Naive thymus-derived CD4-positive, alpha-beta T cell (primary cell): ENCODE results near the gene BTC. TPM values are rescaled to one million over a fixed set of nuclear protein-coding genes. Genes with fewer than 3 reads are reported as not detected.
A peak's percentile ranks its signal among the peaks of the same experiment; 100 is the strongest.
"Not testable (repeated sequence)": the region's sequence is repeated elsewhere in the genome, so short reads cannot be mapped to it uniquely, and the experiment has no call there.

Source experiments
- ATAC-seq: fragments of 150-1000 bp; cut with Tn5 transposase; 2 replicates; pipeline ENCODE4 v1.10.0; 2021; ENCODE audit warnings: mild to moderate bottlenecking, moderate library complexity
- CTCF ChIA-PET: fragments of 350-600 bp; sonication (Branson Sonifier 250); formaldehyde crosslinking; loops from one replicate; lab custom pipeline; 2021; ENCODE audit warnings: antibody characterized with exemption; lab: Charles Lee
- POLR2A ChIA-PET: fragments of 350-600 bp; sonication (Branson Sonifier 250); formaldehyde crosslinking; loops from one replicate; lab custom pipeline; 2021; ENCODE audit warnings: antibody characterized with exemption, inconsistent platforms; lab: Charles Lee
- DNase-seq, 9 donors: peaks; one replicate each; pipeline versions ENCODE4 v3.0.0 to v3.0.0-alpha.2; 2020 to 2022; ENCODE audit warnings: mixed read lengths in 1 of 9
- H3K27ac ChIP-seq: one replicate; pipeline ENCODE4 v1.7.0; 2013; ENCODE audit warnings: mild to moderate bottlenecking, low read depth, low read length, moderate library complexity
- H3K27me3 ChIP-seq, 2 donors: one replicate each; pipeline ENCODE4 v1.7.0; 2013; ENCODE audit warnings: low read length in 2 of 2, mild to moderate bottlenecking in 2 of 2, moderate library complexity in 2 of 2; ENCODE audit not compliant: control insufficient read depth in 2 of 2, insufficient read depth in 2 of 2
- H3K36me3 ChIP-seq, 3 experiments: 1 replicate in 2 of 3; 2 replicates in 1 of 3; pipeline ENCODE4 v1.7.0; 2013; ENCODE audit warnings: low read length in 3 of 3, mild to moderate bottlenecking in 3 of 3, moderate library complexity in 1 of 3; ENCODE audit not compliant: insufficient read depth in 3 of 3, control insufficient read depth in 2 of 3
- H3K4me1 ChIP-seq, 2 donors: one replicate each; pipeline ENCODE4 v1.7.0; 2013; ENCODE audit warnings: low read length in 2 of 2, mild to moderate bottlenecking in 2 of 2, moderate library complexity in 1 of 2; ENCODE audit not compliant: control insufficient read depth in 2 of 2, insufficient read depth in 2 of 2
- H3K4me3 ChIP-seq: 2 replicates; pipeline ENCODE4 v1.7.0; 2013; ENCODE audit warnings: mild to moderate bottlenecking, low read length
- H3K9me3 ChIP-seq, 3 experiments: 1 replicate in 2 of 3; 2 replicates in 1 of 3; pipeline ENCODE4 v1.7.0; 2013; ENCODE audit warnings: low read length in 3 of 3; ENCODE audit not compliant: control insufficient read depth in 2 of 3
- H3K27ac Mint-ChIP-seq, 9 donors: one replicate each; pipeline ENCODE4 v1.8.0; 2020 to 2022; ENCODE audit warnings: mixed read lengths in 9 of 9, mild to moderate bottlenecking in 8 of 9, moderate library complexity in 5 of 9, inconsistent platforms in 2 of 9
- H3K27me3 Mint-ChIP-seq, 5 donors: one replicate each; pipeline ENCODE4 v1.8.0; 2021 to 2022; ENCODE audit warnings: mixed read lengths in 5 of 5, mild to moderate bottlenecking in 1 of 5
- H3K36me3 Mint-ChIP-seq, 5 donors: one replicate each; pipeline ENCODE4 v1.8.0; 2020 to 2022; ENCODE audit warnings: mixed read lengths in 5 of 5, mild to moderate bottlenecking in 3 of 5, inconsistent platforms in 1 of 5
- H3K4me1 Mint-ChIP-seq, 7 donors: one replicate each; pipeline ENCODE4 v1.8.0; 2020 to 2022; ENCODE audit warnings: mixed read lengths in 7 of 7, mild to moderate bottlenecking in 3 of 7, inconsistent platforms in 1 of 7
- H3K4me3 Mint-ChIP-seq, 10 donors: one replicate each; pipeline ENCODE4 v1.8.0; 2020 to 2022; ENCODE audit warnings: mild to moderate bottlenecking in 10 of 10, mixed read lengths in 10 of 10, moderate library complexity in 6 of 10, inconsistent platforms in 2 of 10
- H3K9me3 Mint-ChIP-seq, 11 donors: one replicate each; pipeline ENCODE4 v1.8.0; 2020 to 2022; ENCODE audit warnings: mixed read lengths in 11 of 11, mild to moderate bottlenecking in 4 of 11, inconsistent platforms in 1 of 11, moderate library complexity in 1 of 11
- intact Hi-C, 2 donors: fragments of 100-400 bp; cut with micrococcal nuclease; formaldehyde crosslinking; loops; one replicate each; pipeline ENCODE4 v1.15.1; 2023
- polyA plus RNA-seq, 2 donors: library from polyadenylated mRNA; unstranded; fragments of 300-500 nt; fragmentation: Illumina TruSeq; gene quantifications; one replicate each; pipeline ENCODE4 v1.2.3, GENCODE V29; 2021
- total RNA-seq, 6 experiments: library from RNA in 5 of 6; stranded (reverse) in 5 of 6; gene quantifications; 1 replicate in 5 of 6; 2 replicates in 1 of 6; pipeline ENCODE4 v1.2.3 and lab custom pipeline; 2021 to 2026

BTC gene
- total and polyA plus RNA-seq, 7 experiments from 2014 or later, result not detected

DNA sequence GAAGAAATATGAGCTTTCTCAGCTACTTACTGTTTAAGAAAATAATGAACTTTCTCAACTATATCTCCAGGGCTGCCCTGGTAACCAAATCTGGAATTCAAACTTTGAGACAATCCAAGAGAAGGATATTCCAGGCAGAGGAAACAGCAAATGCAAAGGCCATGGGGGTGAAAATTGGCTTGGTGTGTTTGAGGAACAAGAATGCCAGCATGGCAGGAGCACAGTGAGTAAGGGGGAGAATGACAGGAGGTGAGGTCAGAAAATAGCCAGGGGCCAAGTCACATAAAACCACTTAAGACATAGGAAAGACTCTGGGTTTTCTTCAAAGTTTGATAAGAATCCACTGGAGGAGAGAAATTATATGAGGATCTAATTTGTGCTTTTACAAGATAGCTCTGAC lies 27.2 kb upstream of the BTC start:
- POLR2A ChIA-PET, result no interaction called here
- Mint-ChIP-seq H3K4me3 (no peak overlapping the region), H3K4me1 (no peaks in the 10 kb centered on the region), H3K27ac (no peak overlapping the region), H3K27me3 (peaks cover 0 to 17% (median 4%) of the 10 kb centered on the region in 5 donors), H3K9me3 (peaks cover 0 to 6% (median 0%) of the 10 kb centered on the region in 11 donors), H3K36me3 (no peaks in the 10 kb centered on the region)
- Histone ChIP-seq H3K27me3 (no peaks in the 10 kb centered on the region), H3K36me3 (no peaks in the 10 kb centered on the region), H3K27ac (no peak overlapping the region), H3K4me3 (no peak overlapping the region), H3K9me3 (no peaks in the 10 kb centered on the region), H3K4me1 (no peaks in the 10 kb centered on the region)
- CTCF ChIA-PET, result no interaction called here
- no peak for DNase-seq
- no peak for ATAC-seq
- intact Hi-C loops, result no loop called here

- DNase-seq (no peak), ATAC-seq (no peak)
- Mint-ChIP-seq H3K4me3 (no peak overlapping the region), H3K4me1 (peaks cover 0 to 2% (median 0%) of the 10 kb centered on the region in 7 donors), H3K9me3 (peaks cover 1 to 9% (median 6%) of the 10 kb centered on the region in 11 donors), H3K27ac (no peak overlapping the region), H3K27me3 (peaks cover 0 to 17% (median 5%) of the 10 kb centered on the region in 5 donors), H3K36me3 (no peaks in the 10 kb centered on the region)
- POLR2A ChIA-PET, result no interaction called here
- CTCF ChIA-PET, result no interaction called here
- intact Hi-C loops, result no loop called here
- no peak overlapping the region for H3K4me3 ChIP-seq
- no peaks in the 10 kb centered on the region for H3K27me3 ChIP-seq
- no peaks in the 10 kb centered on the region for H3K9me3 ChIP-seq
- no peaks in the 10 kb centered on the region for H3K4me1 ChIP-seq
- no peak overlapping the region for H3K27ac ChIP-seq
- no peaks in the 10 kb centered on the region for H3K36me3 ChIP-seq
Measured at GRCh38 chr4:74814052-74814451, 19.7 kb upstream of the BTC start.

GRCh38 chr4:74812056-74812455 lies 17.7 kb upstream of the BTC start:
- H3K27ac ChIP-seq, H3K4me1 Mint-ChIP-seq, H3K4me1 ChIP-seq, H3K36me3 ChIP-seq, H3K9me3 ChIP-seq, intact Hi-C loops, H3K4me3 ChIP-seq, H3K4me3 Mint-ChIP-seq, H3K36me3 Mint-ChIP-seq, DNase-seq, H3K27ac Mint-ChIP-seq, CTCF ChIA-PET, H3K27me3 ChIP-seq, ATAC-seq, H3K9me3 Mint-ChIP-seq, POLR2A ChIA-PET: not testable (repeated sequence)
- peaks cover 0 to 20% (median 5%) of the 10 kb centered on the region in 5 donors for H3K27me3 Mint-ChIP-seq

DNA sequence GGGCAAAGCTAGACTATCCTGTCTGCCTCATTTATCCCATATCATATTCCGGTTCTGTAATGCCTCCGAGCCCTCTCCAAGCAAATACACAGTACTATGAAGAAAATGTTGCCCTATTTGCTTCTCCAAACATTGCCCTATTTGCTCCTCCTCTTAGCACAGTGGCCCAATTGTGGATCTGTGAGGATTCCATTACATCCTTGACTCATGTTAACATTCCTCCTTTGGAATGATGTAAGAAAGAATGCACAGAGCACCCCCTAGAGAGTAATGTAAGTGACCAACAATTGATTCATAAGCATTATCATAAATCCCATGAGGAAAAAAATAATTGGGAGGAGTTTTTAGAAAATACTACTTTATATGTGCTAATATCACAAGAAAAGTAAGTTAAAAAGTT lies 11.3 kb upstream of the BTC start:
- ATAC-seq (no peak), DNase-seq (no peak)
- Histone ChIP-seq H3K36me3 (no peaks in the 10 kb centered on the region), H3K4me3 (no peak overlapping the region), H3K27me3 (no peaks in the 10 kb centered on the region), H3K27ac (no peak overlapping the region), H3K4me1 (no peaks in the 10 kb centered on the region), H3K9me3 (no peaks in the 10 kb centered on the region)
- ChIA-PET CTCF (no interaction called here), POLR2A (no interaction called here)
- peaks cover 0 to 16% (median 5%) of the 10 kb centered on the region in 5 donors for H3K27me3 Mint-ChIP-seq
- peaks cover 0 to 4% (median 0%) of the 10 kb centered on the region in 11 donors for H3K9me3 Mint-ChIP-seq
- H3K4me1 Mint-ChIP-seq, result no peaks in the 10 kb centered on the region
- H3K4me3 Mint-ChIP-seq, result no peak overlapping the region
- H3K27ac Mint-ChIP-seq, result no peak overlapping the region
- H3K36me3 Mint-ChIP-seq, result no peaks in the 10 kb centered on the region
- intact Hi-C loops, result no loop called here

GRCh38 chr4:74800310-74800709 lies 6.0 kb upstream of the BTC start:
- POLR2A ChIA-PET, result interaction anchor here (0.6 kb wide), 1 partner anchor 14 kb away, joined by 5 read pairs; no protein-coding TSS in a partner anchor
- no peaks in the 10 kb centered on the region for H3K36me3 ChIP-seq
- intact Hi-C loops, result no loop called here
- H3K9me3 ChIP-seq, result no peaks in the 10 kb centered on the region
- ATAC-seq, result no peak
- peaks cover 12 to 41% (median 28%) of the 10 kb centered on the region in 5 donors for H3K27me3 Mint-ChIP-seq
- no peaks in the 10 kb centered on the region for H3K27me3 ChIP-seq
- no peaks in the 10 kb centered on the region for H3K4me1 ChIP-seq
- no peak for DNase-seq
- no peak overlapping the region for H3K27ac ChIP-seq
- no peak overlapping the region for H3K27ac Mint-ChIP-seq
- peaks cover 0 to 8% (median 1%) of the 10 kb centered on the region in 11 donors for H3K9me3 Mint-ChIP-seq
- no peaks in the 10 kb centered on the region for H3K36me3 Mint-ChIP-seq
- no peaks in the 10 kb centered on the region for H3K4me1 Mint-ChIP-seq
- CTCF ChIA-PET, result no interaction called here
- H3K4me3 ChIP-seq, result no peak overlapping the region
- no peak overlapping the region for H3K4me3 Mint-ChIP-seq

DNA sequence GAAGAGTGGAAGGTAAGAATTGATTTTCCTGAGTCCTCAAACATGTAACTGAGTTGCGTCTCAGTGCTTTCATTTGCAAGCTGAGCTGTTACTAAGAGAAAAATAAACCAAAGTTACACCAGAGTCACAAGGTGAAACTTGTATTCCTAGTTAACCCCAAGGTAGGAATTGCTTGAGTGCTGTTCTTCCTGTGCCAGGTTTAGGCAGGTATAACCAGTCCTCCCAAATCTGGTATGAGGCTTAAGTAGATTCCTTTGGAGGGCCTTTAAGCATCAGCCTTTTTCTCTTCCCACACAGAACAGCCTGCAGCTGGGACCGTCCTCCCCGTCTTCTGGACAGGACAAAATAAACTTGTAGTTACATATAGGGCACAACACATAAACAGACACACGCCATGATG lies 2.3 kb upstream of the BTC start:
- H3K9me3 Mint-ChIP-seq, result peaks cover 0 to 8% (median 1%) of the 10 kb centered on the region in 11 donors
- no peak overlapping the region for H3K4me3 Mint-ChIP-seq
- peaks cover 0 to 5% (median 0%) of the 10 kb centered on the region in 5 donors for H3K36me3 Mint-ChIP-seq
- DNase-seq, result no peak
- H3K27ac ChIP-seq, result no peak overlapping the region
- H3K27ac Mint-ChIP-seq, result no peak overlapping the region
- no peaks in the 10 kb centered on the region for H3K4me1 ChIP-seq
- peaks cover 0 to 7% (median 0%) of the 10 kb centered on the region in 7 donors for H3K4me1 Mint-ChIP-seq
- no peaks in the 10 kb centered on the region for H3K36me3 ChIP-seq
- intact Hi-C loops, result no loop called here
- ATAC-seq, result no peak
- H3K9me3 ChIP-seq, result no peaks in the 10 kb centered on the region
- peaks cover 44 to 69% (median 53%) of the 10 kb centered on the region in 5 donors for H3K27me3 Mint-ChIP-seq
- ChIA-PET POLR2A (no interaction called here), CTCF (no interaction called here)
- no peaks in the 10 kb centered on the region for H3K27me3 ChIP-seq
- no peak overlapping the region for H3K4me3 ChIP-seq

DNA sequence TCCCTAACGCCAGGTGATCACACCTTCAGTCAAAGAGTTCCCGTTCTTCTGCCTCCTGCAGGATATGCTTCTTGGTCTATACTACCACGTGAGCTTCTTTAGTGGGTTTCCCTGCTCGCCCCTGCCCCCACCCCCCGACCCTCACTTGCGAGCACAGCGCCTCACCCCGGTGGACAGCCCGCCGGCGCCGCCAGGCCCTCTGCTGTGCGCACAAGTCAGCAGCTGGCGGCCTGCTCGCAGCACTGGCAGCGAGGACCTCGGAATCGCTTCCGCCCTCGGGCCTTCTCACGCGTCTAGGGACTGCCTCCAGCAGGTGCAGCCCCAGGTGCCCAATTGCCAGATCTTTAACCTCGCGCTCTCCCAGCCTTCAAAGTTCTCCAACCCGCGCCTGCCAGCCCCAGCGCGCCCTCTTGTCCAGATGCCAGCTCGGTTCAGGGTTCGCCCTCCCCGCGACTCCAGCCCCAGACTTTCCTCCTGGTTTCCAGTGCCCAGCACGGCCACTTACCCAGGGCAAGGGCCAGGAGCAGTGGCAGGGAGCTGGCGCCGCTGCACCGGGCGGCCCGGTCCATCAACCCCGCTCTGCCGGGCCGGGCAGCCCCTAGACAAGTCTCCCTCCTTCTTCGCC lies 454 bp downstream of the BTC start:
- peak in 1 of 9 donors; percentile 1 for DNase-seq
- Mint-ChIP-seq H3K4me1 (peaks cover 0 to 7% (median 0%) of the 10 kb centered on the region in 7 donors), H3K27me3 (peaks cover 44 to 67% (median 54%) of the 10 kb centered on the region in 5 donors), H3K36me3 (peaks cover 0 to 5% (median 0%) of the 10 kb centered on the region in 5 donors), H3K9me3 (peaks cover 0 to 5% (median 0%) of the 10 kb centered on the region in 11 donors), H3K27ac (no peak overlapping the region), H3K4me3 (peak overlapping the region in 4 of 10 donors; percentile 19 to 48 (median 36))
- ATAC-seq, result peak; percentile 34
- Histone ChIP-seq H3K4me1 (no peaks in the 10 kb centered on the region), H3K36me3 (no peaks in the 10 kb centered on the region), H3K9me3 (no peaks in the 10 kb centered on the region), H3K27me3 (no peaks in the 10 kb centered on the region), H3K27ac (no peak overlapping the region), H3K4me3 (no peak overlapping the region)
- intact Hi-C loops, result no loop called here
- CTCF ChIA-PET, result no interaction called here
- POLR2A ChIA-PET, result no interaction called here
